Keratinocyte (primary cell): Measurements from ENCODE around the gene PLCL1. TPM values are rescaled to one million over a fixed set of nuclear protein-coding genes. Genes with fewer than 3 reads are reported as not detected.

Experiments used
- DNase-seq: peaks from one replicate; pipeline ENCODE4 v3.0.0-alpha.2; 2011; ENCODE audit warnings: low read depth, missing footprints, low spot score
- FAIRE-seq: peaks from 2 replicates; lab custom pipeline; 2011; peaks lifted over from hg19 to GRCh38; lab: Jason Lieb, UNC
- H2AFZ ChIP-seq: 2 replicates; pipeline ENCODE4 v1.6.0; 2012; ENCODE audit warnings: low read length, control low read depth, inconsistent platforms; ENCODE audit not compliant: control insufficient read depth
- H3K27ac ChIP-seq: 2 replicates; pipeline ENCODE4 v1.5.1; 2011; ENCODE audit warnings: low read length; ENCODE audit not compliant: control insufficient read depth, insufficient read depth
- H3K27me3 ChIP-seq: 3 replicates; pipeline ENCODE4 v1.6.0; 2011; ENCODE audit warnings: low read length; ENCODE audit not compliant: control insufficient read depth, insufficient read depth; ENCODE audit errors: extremely low read depth
- H3K36me3 ChIP-seq, 2 experiments: 2 replicates in 1 of 2; 3 replicates in 1 of 2; pipeline ENCODE4 v1.5.1; 2011; ENCODE audit warnings: low read length in 2 of 2, mild to moderate bottlenecking in 1 of 2; ENCODE audit not compliant: control insufficient read depth in 2 of 2, insufficient read depth in 2 of 2; ENCODE audit errors: extremely low read depth in 1 of 2
- H3K4me1 ChIP-seq: 3 replicates; pipeline ENCODE4 v1.5.1; 2011; ENCODE audit warnings: low read length; ENCODE audit not compliant: control insufficient read depth, insufficient read depth; ENCODE audit errors: extremely low read depth
- H3K4me2 ChIP-seq: 3 replicates; pipeline ENCODE4 v1.6.0; 2011; ENCODE audit warnings: low read depth, low read length; ENCODE audit not compliant: control insufficient read depth, insufficient read depth; ENCODE audit errors: extremely low read depth
- H3K4me3 ChIP-seq, 3 experiments: fragments of 200-600 bp in 1 of 3; sonication (generic) in 1 of 3; 2 replicates in 2 of 3; 3 replicates in 1 of 3; pipeline ENCODE4 v1.5.1; 2011 to 2016; ENCODE audit warnings: low read length in 3 of 3, mild to moderate bottlenecking in 3 of 3, control low read depth in 2 of 3, inconsistent platforms in 1 of 3, low read depth in 1 of 3, mixed read lengths in 1 of 3, mixed run types in 1 of 3, moderate library complexity in 1 of 3; ENCODE audit not compliant: control insufficient read depth in 2 of 3, insufficient read depth in 2 of 3; ENCODE audit errors: extremely low read depth in 1 of 3
- H3K79me2 ChIP-seq: 2 replicates; pipeline ENCODE4 v1.6.0; 2012; ENCODE audit warnings: low read length; ENCODE audit not compliant: control insufficient read depth, insufficient read depth
- H3K9ac ChIP-seq: 3 replicates; pipeline ENCODE4 v1.6.0; 2011; ENCODE audit warnings: low read length; ENCODE audit not compliant: control insufficient read depth, insufficient read depth; ENCODE audit errors: extremely low read depth
- H3K9me1 ChIP-seq: 3 replicates; pipeline ENCODE4 v1.6.0; 2011; ENCODE audit warnings: low read length; ENCODE audit not compliant: control insufficient read depth, insufficient read depth; ENCODE audit errors: extremely low read depth
- H3K9me3 ChIP-seq: 2 replicates; pipeline ENCODE4 v1.5.1; 2012; ENCODE audit warnings: low read depth, low read length; ENCODE audit not compliant: control insufficient read depth
- H4K20me1 ChIP-seq: 3 replicates; pipeline ENCODE4 v1.6.0; 2011; ENCODE audit warnings: low read length; ENCODE audit not compliant: control insufficient read depth, insufficient read depth; ENCODE audit errors: extremely low read depth
- EZH2 ChIP-seq: IDR thresholded peaks from one replicate; pipeline ENCODE4 v1.6.1; 2012; ENCODE audit warnings: inconsistent platforms, mild to moderate bottlenecking, low read length, moderate library complexity
- dilution Hi-C: fragments of 300-500 bp; cut with MboI; formaldehyde crosslinking; loops from one replicate; pipeline ENCODE4 v1.7.0; 2020; ENCODE audit warnings: low sequenced_read_pairs; ENCODE audit not compliant: extremely low pct_ligation_motif_present
- polyA plus RNA-seq, 5 experiments: library from polyadenylated mRNA; depleted of rRNA in 3 of 5; stranded (reverse) in 3 of 5; stranded (forward) in 1 of 5; unstranded in 1 of 5; fragments of >200 nt; gene quantifications; 1 replicate in 1 of 5; 2 replicates in 3 of 5; 3 replicates in 1 of 5; pipeline versions ENCODE4 v1.2.1 to v1.2.3, GENCODE V29; 2011 to 2012; ENCODE audit warnings: missing spikeins in 2 of 5, low read depth in 1 of 5, low replicate concordance in 1 of 5
- TF ChIP-seq, protein P1 (sequence below), 3 experiments: IDR thresholded peaks in 1 of 3; conservative IDR thresholded peaks in 1 of 3; optimal IDR thresholded peaks in 1 of 3; 2 replicates in 2 of 3; 3 replicates in 1 of 3; pipeline versions ENCODE3 to v1.5.1; 2011; ENCODE audit warnings: low read length in 3 of 3, mild to moderate bottlenecking in 3 of 3, moderate library complexity in 2 of 3, control low read depth in 1 of 3, inconsistent platforms in 1 of 3; ENCODE audit not compliant: insufficient read depth in 2 of 3; ENCODE audit errors: extremely low read depth in 1 of 3

The PLCL1 gene
- polyA plus RNA-seq, 1 donor (not counting 4 experiments of a cell fraction or from before 2014, with no cell fraction given): 0.01 TPM

DNA sequence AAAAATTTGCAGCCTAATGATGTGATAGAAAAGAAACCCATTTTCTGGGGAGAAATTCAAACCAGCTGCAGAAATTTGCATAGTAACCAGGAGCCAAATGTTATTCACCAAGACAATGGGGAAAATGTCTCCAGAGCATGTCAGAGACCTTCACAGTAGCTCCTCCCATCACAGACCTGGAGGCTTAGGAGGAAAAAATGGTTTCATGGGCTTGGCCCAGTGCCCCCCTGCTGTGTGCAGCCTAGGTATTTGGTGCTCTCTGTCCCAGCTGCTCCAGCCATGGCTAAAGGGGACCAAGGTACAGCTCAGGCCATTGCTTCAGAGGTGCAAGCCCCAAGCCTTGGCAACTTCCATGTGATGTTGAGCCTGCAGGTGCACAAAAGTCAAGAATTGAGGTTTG, 352.9 kb downstream of the PLCL1 start:
- TF ChIP-seq EZH2: no peak
- TF ChIP-seq, protein P1, sequence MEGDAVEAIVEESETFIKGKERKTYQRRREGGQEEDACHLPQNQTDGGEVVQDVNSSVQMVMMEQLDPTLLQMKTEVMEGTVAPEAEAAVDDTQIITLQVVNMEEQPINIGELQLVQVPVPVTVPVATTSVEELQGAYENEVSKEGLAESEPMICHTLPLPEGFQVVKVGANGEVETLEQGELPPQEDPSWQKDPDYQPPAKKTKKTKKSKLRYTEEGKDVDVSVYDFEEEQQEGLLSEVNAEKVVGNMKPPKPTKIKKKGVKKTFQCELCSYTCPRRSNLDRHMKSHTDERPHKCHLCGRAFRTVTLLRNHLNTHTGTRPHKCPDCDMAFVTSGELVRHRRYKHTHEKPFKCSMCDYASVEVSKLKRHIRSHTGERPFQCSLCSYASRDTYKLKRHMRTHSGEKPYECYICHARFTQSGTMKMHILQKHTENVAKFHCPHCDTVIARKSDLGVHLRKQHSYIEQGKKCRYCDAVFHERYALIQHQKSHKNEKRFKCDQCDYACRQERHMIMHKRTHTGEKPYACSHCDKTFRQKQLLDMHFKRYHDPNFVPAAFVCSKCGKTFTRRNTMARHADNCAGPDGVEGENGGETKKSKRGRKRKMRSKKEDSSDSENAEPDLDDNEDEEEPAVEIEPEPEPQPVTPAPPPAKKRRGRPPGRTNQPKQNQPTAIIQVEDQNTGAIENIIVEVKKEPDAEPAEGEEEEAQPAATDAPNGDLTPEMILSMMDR (optimal IDR thresholded peaks at IDR 0.05 in 1 of 3, IDR thresholded peaks at IDR 0.05 in 1 of 3, conservative IDR thresholded peaks at IDR 0.05 in 1 of 3; ENCODE audit: extremely low read depth in 1 of 3, insufficient read depth in 2 of 3, low read length in 3 of 3): no peak
- dilution Hi-C loops: no loop called here

DNA sequence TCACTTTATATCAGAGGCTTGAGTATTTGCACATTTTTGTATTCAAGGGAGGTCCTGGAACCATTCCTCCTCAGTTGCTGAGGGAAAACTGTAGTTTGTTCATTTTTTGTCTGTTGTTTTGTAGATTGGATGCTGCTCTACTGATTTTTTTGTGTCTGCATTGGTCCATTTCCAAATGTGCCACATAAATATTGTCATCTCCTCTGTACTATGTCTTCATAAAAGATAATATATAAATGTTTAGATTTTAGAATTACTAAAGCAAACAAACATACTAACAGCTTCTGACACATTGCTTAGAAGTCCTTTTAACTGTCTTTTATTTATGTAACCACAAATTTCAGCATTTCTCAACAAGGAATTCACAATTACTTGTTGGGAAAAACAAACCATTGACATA, 356.8 kb downstream of the PLCL1 start:
- Histone ChIP-seq H3K9me1 (no peaks in the 10 kb centered on the region), H4K20me1 (no peaks in the 10 kb centered on the region), H3K9ac (no peak overlapping the region), H3K4me2 (no peak overlapping the region), H3K27me3 (no peaks in the 10 kb centered on the region), H2AFZ (no peak overlapping the region), H3K9me3 (no peaks in the 10 kb centered on the region), H3K4me3 (no peak overlapping the region), H3K36me3 (no peaks in the 10 kb centered on the region), H3K79me2 (no peaks in the 10 kb centered on the region), H3K4me1 (no peaks in the 10 kb centered on the region), H3K27ac (no peak overlapping the region)
- DNase-seq (no peak), FAIRE-seq (no peak)
- dilution Hi-C loops: no loop called here
- TF ChIP-seq, protein P1 (optimal IDR thresholded peaks at IDR 0.05 in 1 of 3, IDR thresholded peaks at IDR 0.05 in 1 of 3, conservative IDR thresholded peaks at IDR 0.05 in 1 of 3; ENCODE audit: extremely low read depth in 1 of 3, insufficient read depth in 2 of 3, low read length in 3 of 3): no peak
- no peak for TF ChIP-seq EZH2

More for the DNA sequence above, 352.9 kb downstream of the PLCL1 start:
- no peaks in the 10 kb centered on the region for H4K20me1 ChIP-seq
- no peak overlapping the region for H3K27ac ChIP-seq
- H3K27me3 ChIP-seq: no peaks in the 10 kb centered on the region
- DNase-seq (no peak), FAIRE-seq (no peak)
- no peak overlapping the region for H2AFZ ChIP-seq
- H3K9me1 ChIP-seq: no peaks in the 10 kb centered on the region
- H3K9ac ChIP-seq: no peak overlapping the region
- H3K4me1 ChIP-seq: no peaks in the 10 kb centered on the region
- no peaks in the 10 kb centered on the region for H3K36me3 ChIP-seq
- H3K4me3 ChIP-seq: no peak overlapping the region
- H3K79me2 ChIP-seq: no peaks in the 10 kb centered on the region
- H3K4me2 ChIP-seq: no peak overlapping the region
- H3K9me3 ChIP-seq: no peaks in the 10 kb centered on the region
